ENCODE measurements around the gene SLC22A3.

- TF ChIP-seq CTCF (IDR thresholded peaks at IDR 0.05; ENCODE audit: insufficient read depth, low read depth, low read length) (no peak), EZH2 (IDR thresholded peaks at IDR 0.05; ENCODE audit: insufficient read depth, low read length) (no peak)
Observed at GRCh38 chr6:160394654-160395035, 46.5 kb downstream of the SLC22A3 start.
